CD4-positive, alpha-beta memory T cell (primary cell): ENCODE results near the gene SHANK2. TPM values are rescaled to one million over a fixed set of nuclear protein-coding genes. Genes with fewer than 3 reads are reported as not detected.
"Not testable (repeated sequence)": the region's sequence is repeated elsewhere in the genome, so short reads cannot be mapped to it uniquely, and the experiment has no call there.

Experiments
- CTCF ChIA-PET: fragments of 350-600 bp; sonication (Branson Sonifier 250); formaldehyde crosslinking; loops from one replicate; lab custom pipeline; 2021; ENCODE audit warnings: inconsistent platforms; ENCODE audit not compliant: partially characterized antibody; lab: Charles Lee
- POLR2A ChIA-PET: fragments of 350-600 bp; sonication (Branson Sonifier 250); formaldehyde crosslinking; loops from one replicate; lab custom pipeline; 2021; ENCODE audit not compliant: partially characterized antibody; lab: Charles Lee
- DNase-seq, 5 donors: peaks; one replicate each; pipeline versions ENCODE4 v3.0.0 to v3.0.0-alpha.2; 2020 to 2022; ENCODE audit warnings: mixed read lengths in 1 of 5
- H3K27ac ChIP-seq: one replicate; pipeline ENCODE4 v1.7.0; 2013; ENCODE audit warnings: low read depth, low read length
- H3K27me3 ChIP-seq: 2 replicates; pipeline ENCODE4 v1.7.0; 2013; ENCODE audit warnings: mild to moderate bottlenecking, low read length, moderate library complexity; ENCODE audit not compliant: insufficient read depth
- H3K36me3 ChIP-seq: 2 replicates; pipeline ENCODE4 v1.7.0; 2013; ENCODE audit warnings: mild to moderate bottlenecking, low read length, moderate library complexity; ENCODE audit not compliant: insufficient read depth
- H3K4me1 ChIP-seq: 2 replicates; pipeline ENCODE4 v1.7.0; 2013; ENCODE audit warnings: mild to moderate bottlenecking, low read length, moderate library complexity; ENCODE audit not compliant: insufficient read depth
- H3K4me3 ChIP-seq, 2 donors: one replicate each; pipeline ENCODE4 v1.7.0; 2013; ENCODE audit warnings: low read length in 2 of 2, mild to moderate bottlenecking in 1 of 2
- H3K9me3 ChIP-seq, 2 donors: one replicate each; pipeline ENCODE4 v1.7.0; 2013; ENCODE audit warnings: low read length in 2 of 2, control low read depth in 1 of 2; ENCODE audit not compliant: control insufficient read depth in 1 of 2
- H3K27ac Mint-ChIP-seq, 7 donors: one replicate each; pipeline ENCODE4 v1.8.0; 2020 to 2021; ENCODE audit warnings: mixed read lengths in 7 of 7, mild to moderate bottlenecking in 6 of 7, inconsistent platforms in 3 of 7, moderate library complexity in 3 of 7
- H3K27me3 Mint-ChIP-seq, 2 donors: one replicate each; pipeline ENCODE4 v1.8.0; 2020 to 2021; ENCODE audit warnings: mixed read lengths in 2 of 2
- H3K36me3 Mint-ChIP-seq, 2 donors: one replicate each; pipeline ENCODE4 v1.8.0; 2020 to 2021; ENCODE audit warnings: mixed read lengths in 2 of 2, inconsistent platforms in 1 of 2, mild to moderate bottlenecking in 1 of 2
- H3K4me1 Mint-ChIP-seq, 4 donors: one replicate each; pipeline ENCODE4 v1.8.0; 2020 to 2021; ENCODE audit warnings: mixed read lengths in 4 of 4, mild to moderate bottlenecking in 1 of 4
- H3K4me3 Mint-ChIP-seq, 8 donors: one replicate each; pipeline ENCODE4 v1.8.0; 2020 to 2021; ENCODE audit warnings: mixed read lengths in 8 of 8, mild to moderate bottlenecking in 7 of 8, moderate library complexity in 6 of 8, inconsistent platforms in 3 of 8
- H3K9me3 Mint-ChIP-seq, 8 donors: one replicate each; pipeline ENCODE4 v1.8.0; 2020 to 2021; ENCODE audit warnings: mixed read lengths in 8 of 8, mild to moderate bottlenecking in 5 of 8, inconsistent platforms in 3 of 8, moderate library complexity in 1 of 8
- intact Hi-C: fragments of 100-400 bp; cut with micrococcal nuclease; formaldehyde crosslinking; loops from one replicate; pipeline ENCODE4 v1.15.1; 2023
- polyA plus RNA-seq, 2 donors: library from polyadenylated mRNA; unstranded; fragments of 300-500 nt; fragmentation: Illumina TruSeq; gene quantifications; one replicate each; pipeline ENCODE4 v1.2.3, GENCODE V29; 2021
- total RNA-seq, 2 experiments: library from RNA; stranded (reverse); gene quantifications; one replicate each; pipeline ENCODE4 v1.2.3, GENCODE V29; 2021

The SHANK2 gene
- total and polyA plus RNA-seq, 4 experiments from 2014 or later: not detected

- H3K27me3 ChIP-seq: no peaks in the 10 kb centered on the region
- no peaks in the 10 kb centered on the region for H3K9me3 ChIP-seq
- DNase-seq: no peak
- Mint-ChIP-seq H3K9me3 (no peaks in the 10 kb centered on the region), H3K27me3 (peaks cover 12 to 13% of the 10 kb centered on the region in 2 donors), H3K4me3 (no peak overlapping the region), H3K4me1 (peaks cover 0 to 1% (median 0%) of the 10 kb centered on the region in 4 donors), H3K27ac (no peak overlapping the region), H3K36me3 (no peaks in the 10 kb centered on the region)
- no peaks in the 10 kb centered on the region for H3K36me3 ChIP-seq
- no peak overlapping the region for H3K4me3 ChIP-seq
- intact Hi-C loops: no loop called here
- CTCF ChIA-PET: no interaction called here
- POLR2A ChIA-PET: no interaction called here
- H3K4me1 ChIP-seq: no peaks in the 10 kb centered on the region
- no peak overlapping the region for H3K27ac ChIP-seq
These were observed 16.7 kb downstream of the SHANK2 start for GRCh38 chr11:71235719-71236118.

GRCh38 chr11:71233896-71234852 lies 18.2 kb downstream of the SHANK2 start:
- POLR2A ChIA-PET, H3K9me3 Mint-ChIP-seq, DNase-seq, H3K27me3 ChIP-seq, H3K9me3 ChIP-seq, H3K36me3 ChIP-seq, H3K4me1 ChIP-seq, CTCF ChIA-PET, H3K4me1 Mint-ChIP-seq, H3K4me3 Mint-ChIP-seq, intact Hi-C loops, H3K4me3 ChIP-seq, H3K27ac Mint-ChIP-seq, H3K36me3 Mint-ChIP-seq, H3K27ac ChIP-seq: not testable (repeated sequence)
- peaks cover 10 to 13% of the 10 kb centered on the region in 2 donors for H3K27me3 Mint-ChIP-seq

GRCh38 chr11:71232364-71232763 lies 20.0 kb downstream of the SHANK2 start:
- no peak overlapping the region for H3K27ac Mint-ChIP-seq
- peaks cover 3 to 11% (median 7%) of the 10 kb centered on the region in 8 donors for H3K9me3 Mint-ChIP-seq

GRCh38 chr11:71228961-71229360 lies 23.4 kb downstream of the SHANK2 start:
- intact Hi-C loops: no loop called here
- H3K27me3 ChIP-seq: no peaks in the 10 kb centered on the region
- H3K4me3 Mint-ChIP-seq: no peak overlapping the region
- H3K4me1 Mint-ChIP-seq: no peaks in the 10 kb centered on the region
- H3K9me3 ChIP-seq: no peaks in the 10 kb centered on the region
- no peak overlapping the region for H3K4me3 ChIP-seq
- DNase-seq: no peak
- H3K27me3 Mint-ChIP-seq: peaks cover 3 to 7% of the 10 kb centered on the region in 2 donors
- ChIA-PET CTCF (no interaction called here), POLR2A (no interaction called here)
- no peaks in the 10 kb centered on the region for H3K4me1 ChIP-seq
- peaks cover 3 to 39% (median 30%) of the 10 kb centered on the region in 8 donors for H3K9me3 Mint-ChIP-seq
- H3K27ac ChIP-seq: no peak overlapping the region
- H3K27ac Mint-ChIP-seq: no peak overlapping the region
- H3K36me3 Mint-ChIP-seq: no peaks in the 10 kb centered on the region
- no peaks in the 10 kb centered on the region for H3K36me3 ChIP-seq

More at GRCh38 chr11:71232364-71232763, 20.0 kb downstream of the SHANK2 start:
- Mint-ChIP-seq H3K4me1 (no peaks in the 10 kb centered on the region), H3K36me3 (no peaks in the 10 kb centered on the region), H3K4me3 (no peak overlapping the region), H3K27me3 (peaks cover 8 to 10% of the 10 kb centered on the region in 2 donors)
- ChIA-PET CTCF (no interaction called here), POLR2A (no interaction called here)
- intact Hi-C loops: no loop called here
- Histone ChIP-seq H3K4me3 (no peak overlapping the region), H3K9me3 (no peaks in the 10 kb centered on the region), H3K4me1 (no peaks in the 10 kb centered on the region), H3K27me3 (no peaks in the 10 kb centered on the region), H3K27ac (no peak overlapping the region), H3K36me3 (no peaks in the 10 kb centered on the region)
- DNase-seq: no peak

- CTCF ChIA-PET: no interaction called here
- intact Hi-C loops: no loop called here
These were observed 25.2 kb downstream of the SHANK2 start for GRCh38 chr11:71227058-71227659.

GRCh38 chr11:71223671-71224660 lies 28.4 kb downstream of the SHANK2 start:
- no peaks in the 10 kb centered on the region for H3K4me1 Mint-ChIP-seq
- no peaks in the 10 kb centered on the region for H3K9me3 ChIP-seq
- no peaks in the 10 kb centered on the region for H3K36me3 Mint-ChIP-seq
- ChIA-PET CTCF (no interaction called here), POLR2A (no interaction called here)
- DNase-seq: no peak
- no peaks in the 10 kb centered on the region for H3K36me3 ChIP-seq
- peaks cover 4 to 9% of the 10 kb centered on the region in 2 donors for H3K27me3 Mint-ChIP-seq
- no peak overlapping the region for H3K4me3 Mint-ChIP-seq
- H3K4me3 ChIP-seq: no peak overlapping the region
- no peak overlapping the region for H3K27ac Mint-ChIP-seq
- H3K4me1 ChIP-seq: no peaks in the 10 kb centered on the region
- intact Hi-C loops: no loop called here
- no peaks in the 10 kb centered on the region for H3K27me3 ChIP-seq
- H3K27ac ChIP-seq: no peak overlapping the region
- H3K9me3 Mint-ChIP-seq: peaks cover under 1 to 36% (median 30%) of the 10 kb centered on the region in 8 donors

More at GRCh38 chr11:71227058-71227659, 25.2 kb downstream of the SHANK2 start:
- Mint-ChIP-seq H3K36me3 (no peaks in the 10 kb centered on the region), H3K27me3 (peaks cover 3 to 8% of the 10 kb centered on the region in 2 donors), H3K4me1 (no peaks in the 10 kb centered on the region), H3K27ac (no peak overlapping the region), H3K4me3 (no peak overlapping the region), H3K9me3 (peaks cover 3 to 39% (median 30%) of the 10 kb centered on the region in 8 donors)
- Histone ChIP-seq H3K4me1 (no peaks in the 10 kb centered on the region), H3K36me3 (no peaks in the 10 kb centered on the region), H3K9me3 (no peaks in the 10 kb centered on the region), H3K27ac (no peak overlapping the region), H3K27me3 (no peaks in the 10 kb centered on the region), H3K4me3 (no peak overlapping the region)
- POLR2A ChIA-PET: no interaction called here
- no peak for DNase-seq

- H3K27ac ChIP-seq: no peak overlapping the region
- no peaks in the 10 kb centered on the region for H3K36me3 Mint-ChIP-seq
- ChIA-PET POLR2A (no interaction called here), CTCF (no interaction called here)
- no peaks in the 10 kb centered on the region for H3K4me1 Mint-ChIP-seq
- H3K9me3 Mint-ChIP-seq: peaks cover 0 to 34% (median 29%) of the 10 kb centered on the region in 8 donors
- no peaks in the 10 kb centered on the region for H3K4me1 ChIP-seq
- H3K27me3 Mint-ChIP-seq: peaks cover 3 to 9% of the 10 kb centered on the region in 2 donors
- H3K9me3 ChIP-seq: no peaks in the 10 kb centered on the region
- H3K4me3 ChIP-seq: no peak overlapping the region
- no peak overlapping the region for H3K27ac Mint-ChIP-seq
- intact Hi-C loops: no loop called here
- no peaks in the 10 kb centered on the region for H3K27me3 ChIP-seq
- no peaks in the 10 kb centered on the region for H3K36me3 ChIP-seq
- H3K4me3 Mint-ChIP-seq: no peak overlapping the region
- DNase-seq: no peak
These were observed 29.3 kb downstream of the SHANK2 start for GRCh38 chr11:71223081-71223405.
